Memory B cell (primary cell): ENCODE measurements around the gene HEXIM2.
A peak's percentile ranks its signal among the peaks of the same experiment; 100 is the strongest.
"Not testable (repeated sequence)": the region's sequence is repeated elsewhere in the genome, so short reads cannot be mapped to it uniquely, and the experiment has no call there.

Experiments used
- ATAC-seq: fragments of 150-1000 bp; cut with Tn5 transposase; 2 replicates; pipeline ENCODE4 v1.10.0; 2021; ENCODE audit warnings: low read depth, mild to moderate bottlenecking, moderate library complexity
- DNase-seq, 2 donors: peaks; one replicate each; pipeline ENCODE4 v3.0.0; 2022; ENCODE audit warnings: low spot score in 2 of 2
- H3K27ac Mint-ChIP-seq: one replicate; pipeline ENCODE4 v1.8.0; 2022; ENCODE audit warnings: mild to moderate bottlenecking, moderate library complexity, mixed read lengths
- H3K27me3 Mint-ChIP-seq: one replicate; pipeline ENCODE4 v1.8.0; 2022; ENCODE audit warnings: mixed read lengths
- H3K36me3 Mint-ChIP-seq: one replicate; pipeline ENCODE4 v1.8.0; 2022; ENCODE audit warnings: mild to moderate bottlenecking, mixed read lengths
- H3K4me1 Mint-ChIP-seq: one replicate; pipeline ENCODE4 v1.8.0; 2022; ENCODE audit warnings: mixed read lengths
- H3K4me3 Mint-ChIP-seq: one replicate; pipeline ENCODE4 v1.8.0; 2022; ENCODE audit warnings: mild to moderate bottlenecking, moderate library complexity, mixed read lengths
- H3K9me3 Mint-ChIP-seq: one replicate; pipeline ENCODE4 v1.8.0; 2022; ENCODE audit warnings: mixed read lengths

Gene HEXIM2

DNA sequence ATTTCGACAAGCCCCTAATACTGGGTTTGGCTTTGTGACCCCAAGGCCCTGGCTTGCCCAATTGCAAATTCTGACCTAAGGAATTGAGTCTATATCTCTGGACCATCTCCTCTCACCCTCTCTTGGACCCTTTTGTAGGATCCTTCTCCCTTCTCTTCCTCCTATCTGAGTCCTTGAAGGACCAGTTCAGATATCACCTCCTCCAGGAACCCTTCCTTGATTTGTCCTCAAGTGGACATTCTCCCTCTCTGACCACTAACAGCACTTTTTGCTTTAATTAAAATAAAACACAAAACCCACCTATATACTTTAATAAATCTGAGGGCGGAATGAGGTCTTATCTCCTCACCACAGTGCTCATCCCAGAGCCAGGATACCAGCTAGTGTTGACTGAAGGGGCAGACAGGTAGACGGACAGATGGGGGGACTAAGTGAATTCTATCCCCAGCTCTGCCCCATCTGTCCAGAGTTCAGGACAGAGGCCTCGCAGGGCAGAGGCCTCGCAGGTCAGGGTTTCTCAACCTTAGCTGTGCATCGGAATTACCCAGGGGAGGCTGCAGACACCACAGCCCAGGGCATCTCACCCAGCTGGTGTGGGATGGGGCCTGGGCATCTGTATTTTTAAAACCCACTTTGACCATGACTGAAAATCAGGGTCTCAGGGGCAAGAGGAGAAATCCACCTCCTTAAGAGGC lies 38.5 kb upstream of the HEXIM2 start:
- Mint-ChIP-seq H3K36me3 (no peaks in the 10 kb centered on the region), H3K4me3 (no peak overlapping the region), H3K9me3 (no peaks in the 10 kb centered on the region), H3K27me3 (peaks cover 4% of the 10 kb centered on the region), H3K4me1 (no peaks in the 10 kb centered on the region), H3K27ac (no peak overlapping the region)
- no peak for DNase-seq
- no peak for ATAC-seq

DNA sequence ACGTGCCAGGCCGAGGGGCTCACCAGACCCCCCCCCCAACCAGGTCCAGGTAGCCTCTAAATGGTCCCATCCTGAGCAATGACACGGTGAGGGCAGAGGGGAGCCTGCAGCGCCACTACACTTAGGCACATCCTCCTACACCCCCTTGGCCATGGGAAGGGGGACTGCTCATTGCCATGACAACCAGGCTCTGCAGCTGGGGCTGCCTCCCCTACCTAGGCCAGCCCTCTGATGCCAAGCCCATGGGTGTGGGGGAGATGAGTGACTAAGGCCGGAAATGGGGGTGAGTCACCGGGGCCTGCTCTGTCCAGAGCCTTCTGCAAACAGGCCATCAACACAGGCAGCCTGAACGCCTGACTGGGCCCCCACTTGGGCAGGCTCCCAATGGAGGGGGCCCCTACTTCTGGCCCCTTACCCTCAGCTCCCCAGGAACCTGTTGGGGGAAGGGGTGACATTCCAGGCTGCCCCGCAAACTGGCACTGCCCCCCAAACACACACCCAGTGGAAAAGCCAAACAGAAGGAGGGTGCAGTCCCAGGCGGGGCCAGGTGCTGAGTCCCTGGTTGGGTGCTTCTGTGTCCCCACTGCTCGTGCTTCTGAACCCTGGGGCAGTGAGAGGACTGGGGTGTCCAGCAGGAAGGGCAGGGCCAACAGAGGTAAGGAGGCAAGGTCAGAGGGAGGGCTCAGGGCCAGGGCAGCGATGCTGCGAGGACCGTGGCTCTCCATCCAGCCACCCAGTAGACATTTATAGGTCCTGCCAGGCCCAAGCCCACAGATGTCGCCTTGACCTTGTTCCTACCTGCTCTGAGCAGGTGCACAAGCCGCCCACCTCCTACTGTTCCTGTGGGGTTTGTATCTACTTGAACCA lies 37.5 kb upstream of the HEXIM2 start:
- no peaks in the 10 kb centered on the region for H3K9me3 Mint-ChIP-seq
- no peak overlapping the region for H3K27ac Mint-ChIP-seq
- H3K27me3 Mint-ChIP-seq = peaks cover 4% of the 10 kb centered on the region
- DNase-seq (no peak), ATAC-seq (peak; percentile 17)
- H3K36me3 Mint-ChIP-seq = no peaks in the 10 kb centered on the region
- H3K4me1 Mint-ChIP-seq = no peaks in the 10 kb centered on the region
- H3K4me3 Mint-ChIP-seq = no peak overlapping the region

DNA sequence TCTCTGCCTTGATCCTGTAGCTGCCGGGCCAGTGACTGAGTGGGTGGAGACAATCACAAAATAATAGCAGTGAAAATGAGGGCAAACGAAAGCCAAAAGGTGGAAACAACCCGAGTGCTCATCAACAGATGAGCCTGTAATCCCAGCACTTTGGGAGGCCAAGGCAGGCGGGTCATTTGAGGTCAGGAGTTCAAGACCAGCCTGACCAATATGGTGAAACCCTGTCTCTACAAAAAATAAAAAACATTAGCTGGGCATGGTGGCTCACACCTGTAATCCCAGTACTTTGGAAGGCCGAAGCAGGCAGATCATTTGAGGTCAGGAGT lies 36.9 kb upstream of the HEXIM2 start:
- not testable (repeated sequence) for H3K27ac Mint-ChIP-seq, H3K4me1 Mint-ChIP-seq, H3K9me3 Mint-ChIP-seq, H3K27me3 Mint-ChIP-seq, H3K4me3 Mint-ChIP-seq, H3K36me3 Mint-ChIP-seq, ATAC-seq, DNase-seq

DNA sequence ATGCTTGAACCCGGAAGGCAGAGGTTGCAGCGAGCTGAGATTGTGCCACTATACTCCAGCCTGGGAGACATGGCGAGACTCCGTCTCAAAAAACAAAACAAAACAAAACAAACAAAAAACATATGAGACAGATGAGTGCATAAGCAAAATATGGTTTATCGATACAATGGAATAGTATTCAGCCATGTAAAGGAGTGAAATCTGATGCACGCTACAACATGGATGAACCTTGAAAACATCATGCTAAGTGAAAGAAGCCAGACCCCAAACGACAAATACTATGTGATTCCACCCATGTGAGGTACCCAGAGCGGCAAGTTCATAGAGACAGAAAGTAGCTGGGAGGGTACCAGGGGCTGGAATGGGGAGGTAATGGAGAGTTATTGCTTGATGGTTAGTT lies 36.2 kb upstream of the HEXIM2 start:
- H3K27ac Mint-ChIP-seq = no peak overlapping the region
- no peaks in the 10 kb centered on the region for H3K36me3 Mint-ChIP-seq
- no peak for ATAC-seq
- peaks cover 5% of the 10 kb centered on the region for H3K27me3 Mint-ChIP-seq
- no peaks in the 10 kb centered on the region for H3K4me1 Mint-ChIP-seq
- H3K9me3 Mint-ChIP-seq = no peaks in the 10 kb centered on the region
- no peak overlapping the region for H3K4me3 Mint-ChIP-seq
- DNase-seq = no peak

DNA sequence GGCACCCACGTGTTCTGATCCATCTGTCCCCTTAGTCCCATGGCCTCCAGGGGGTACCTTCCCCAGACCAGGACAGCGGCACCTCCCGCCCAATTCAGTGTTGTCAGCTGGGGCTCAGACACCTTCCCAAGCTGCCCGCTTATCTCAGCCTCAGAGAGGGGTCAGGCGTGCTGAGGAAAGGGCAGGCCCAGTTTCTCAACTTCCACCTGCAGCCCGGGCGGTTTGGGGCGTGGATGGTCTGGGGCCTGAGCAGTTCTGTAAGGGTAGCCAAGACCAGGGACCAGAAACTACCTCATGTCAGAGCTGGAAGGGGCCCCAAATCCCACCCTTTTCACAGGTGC lies 34.5 kb upstream of the HEXIM2 start:
- ATAC-seq = no peak
- Mint-ChIP-seq H3K4me1 (no peaks in the 10 kb centered on the region), H3K9me3 (no peaks in the 10 kb centered on the region), H3K4me3 (no peak overlapping the region), H3K36me3 (no peaks in the 10 kb centered on the region), H3K27ac (no peak overlapping the region), H3K27me3 (peaks cover 2% of the 10 kb centered on the region)
- no peak for DNase-seq

DNA sequence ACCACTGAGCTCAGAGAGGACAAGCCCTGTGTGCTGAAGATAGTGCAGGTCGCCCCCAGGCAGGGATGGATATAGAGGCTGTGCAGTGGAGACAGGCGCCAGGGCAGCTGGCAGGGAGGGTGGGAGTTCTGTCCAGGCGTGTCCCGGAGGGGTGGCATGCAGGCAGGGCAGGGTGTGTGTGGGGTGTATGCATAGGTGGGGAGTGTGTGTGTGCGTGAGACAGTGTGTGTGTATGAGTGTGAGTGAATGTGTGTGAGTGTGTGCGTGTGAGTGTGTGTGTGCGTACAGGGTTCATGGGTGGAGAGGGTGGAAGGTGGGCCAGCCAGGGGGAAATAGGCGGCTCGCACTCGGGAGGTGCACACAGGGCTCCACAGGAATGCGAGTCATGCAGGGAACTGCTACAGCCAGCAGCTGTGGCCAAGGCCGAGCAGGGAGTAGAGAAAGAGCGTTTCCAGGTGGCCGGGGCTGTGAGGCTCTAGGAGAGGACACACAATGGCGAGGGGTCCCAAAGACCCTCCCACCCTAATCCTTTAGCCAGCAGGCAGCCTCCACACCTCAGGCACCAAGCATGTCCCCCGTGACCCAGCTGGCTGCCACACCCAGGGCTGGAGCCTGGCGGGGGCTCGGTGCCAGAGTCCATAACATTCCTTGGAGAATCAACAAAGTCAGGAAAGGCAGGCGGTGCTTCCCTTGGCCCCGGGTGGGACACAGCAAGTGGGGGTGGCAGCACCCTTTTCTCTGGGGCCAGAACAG lies 34.0 kb upstream of the HEXIM2 start:
- Mint-ChIP-seq H3K27me3 (peaks cover 2% of the 10 kb centered on the region), H3K9me3 (no peaks in the 10 kb centered on the region), H3K27ac (no peak overlapping the region), H3K36me3 (no peaks in the 10 kb centered on the region), H3K4me3 (no peak overlapping the region), H3K4me1 (no peaks in the 10 kb centered on the region)
- no peak for DNase-seq
- no peak for ATAC-seq

DNA sequence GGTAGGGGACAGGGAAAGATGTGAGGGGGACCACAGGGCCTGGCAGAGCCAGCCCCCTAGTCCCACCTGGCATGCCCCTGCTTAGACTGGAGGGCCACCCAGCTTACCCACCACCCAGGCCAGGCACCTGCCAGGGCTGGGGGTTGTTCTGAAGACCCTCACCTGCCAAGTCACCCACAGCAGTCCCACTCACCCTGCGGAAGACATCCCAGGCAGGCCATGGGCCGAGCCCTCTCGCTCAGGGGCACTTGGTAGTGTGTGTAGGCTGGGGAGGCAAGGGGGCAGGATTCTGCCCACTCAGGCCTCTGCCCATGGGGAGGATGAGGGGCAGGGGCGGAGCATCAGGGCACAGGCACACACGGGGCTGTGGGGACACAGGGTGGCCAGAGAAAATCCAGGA lies 33.3 kb upstream of the HEXIM2 start:
- ATAC-seq (no peak), DNase-seq (no peak)
- no peaks in the 10 kb centered on the region for H3K9me3 Mint-ChIP-seq
- H3K4me3 Mint-ChIP-seq = no peak overlapping the region
- peaks cover 2% of the 10 kb centered on the region for H3K27me3 Mint-ChIP-seq
- no peaks in the 10 kb centered on the region for H3K4me1 Mint-ChIP-seq
- no peaks in the 10 kb centered on the region for H3K36me3 Mint-ChIP-seq
- no peak overlapping the region for H3K27ac Mint-ChIP-seq

DNA sequence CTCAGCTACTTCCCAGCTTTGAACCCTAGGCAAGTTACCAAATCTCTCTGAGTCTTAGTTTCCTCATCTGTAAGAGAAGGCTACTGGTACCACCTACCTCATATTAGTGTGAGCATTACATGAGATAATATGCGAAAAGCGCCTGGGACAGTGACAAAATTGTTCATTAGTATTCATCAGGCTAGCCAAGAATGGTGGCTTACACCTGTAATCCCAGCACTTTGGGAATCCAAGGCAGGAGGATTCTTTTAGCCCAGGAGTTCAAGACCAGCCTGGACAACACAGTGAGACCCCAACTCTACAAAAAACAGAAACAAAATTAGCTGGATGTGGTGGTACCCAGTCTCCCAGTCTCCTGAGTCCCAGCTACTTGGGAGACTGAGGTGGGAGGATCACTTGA lies 32.7 kb upstream of the HEXIM2 start:
- no peak overlapping the region for H3K27ac Mint-ChIP-seq
- H3K4me3 Mint-ChIP-seq = no peak overlapping the region
- H3K4me1 Mint-ChIP-seq = peaks cover 3% of the 10 kb centered on the region
- H3K9me3 Mint-ChIP-seq = no peaks in the 10 kb centered on the region
- peaks cover 2% of the 10 kb centered on the region for H3K27me3 Mint-ChIP-seq
- ATAC-seq (no peak), DNase-seq (no peak)
- no peaks in the 10 kb centered on the region for H3K36me3 Mint-ChIP-seq

DNA sequence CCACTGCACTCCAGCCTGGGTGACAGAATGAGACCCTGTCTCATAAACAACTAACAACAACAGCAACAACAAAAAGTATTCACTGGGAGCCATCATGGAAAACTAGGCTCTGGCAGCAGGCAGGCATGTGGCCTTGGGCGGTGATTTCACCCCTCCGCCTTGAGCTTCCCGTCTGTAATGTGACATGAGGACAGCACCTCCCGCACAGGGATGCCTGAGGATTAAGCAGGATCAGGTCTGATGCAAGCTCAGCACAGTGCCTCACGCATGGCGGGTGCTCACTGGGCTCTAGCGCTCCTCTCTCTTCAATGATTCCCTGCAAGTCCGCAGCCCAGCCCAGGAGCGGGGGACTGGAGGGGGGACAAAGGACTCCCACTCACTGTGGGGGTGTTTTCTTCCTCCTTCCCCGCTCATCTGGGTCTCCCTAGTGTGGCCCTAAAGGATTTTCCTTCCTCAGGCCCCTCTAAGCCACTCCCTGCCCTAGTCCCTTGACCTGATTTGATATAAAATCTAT lies 32.2 kb upstream of the HEXIM2 start:
- Mint-ChIP-seq H3K9me3 (no peaks in the 10 kb centered on the region), H3K27me3 (peaks cover 2% of the 10 kb centered on the region), H3K27ac (no peak overlapping the region), H3K4me1 (peaks cover 3% of the 10 kb centered on the region), H3K36me3 (no peaks in the 10 kb centered on the region), H3K4me3 (no peak overlapping the region)
- ATAC-seq = no peak
- DNase-seq = no peak

DNA sequence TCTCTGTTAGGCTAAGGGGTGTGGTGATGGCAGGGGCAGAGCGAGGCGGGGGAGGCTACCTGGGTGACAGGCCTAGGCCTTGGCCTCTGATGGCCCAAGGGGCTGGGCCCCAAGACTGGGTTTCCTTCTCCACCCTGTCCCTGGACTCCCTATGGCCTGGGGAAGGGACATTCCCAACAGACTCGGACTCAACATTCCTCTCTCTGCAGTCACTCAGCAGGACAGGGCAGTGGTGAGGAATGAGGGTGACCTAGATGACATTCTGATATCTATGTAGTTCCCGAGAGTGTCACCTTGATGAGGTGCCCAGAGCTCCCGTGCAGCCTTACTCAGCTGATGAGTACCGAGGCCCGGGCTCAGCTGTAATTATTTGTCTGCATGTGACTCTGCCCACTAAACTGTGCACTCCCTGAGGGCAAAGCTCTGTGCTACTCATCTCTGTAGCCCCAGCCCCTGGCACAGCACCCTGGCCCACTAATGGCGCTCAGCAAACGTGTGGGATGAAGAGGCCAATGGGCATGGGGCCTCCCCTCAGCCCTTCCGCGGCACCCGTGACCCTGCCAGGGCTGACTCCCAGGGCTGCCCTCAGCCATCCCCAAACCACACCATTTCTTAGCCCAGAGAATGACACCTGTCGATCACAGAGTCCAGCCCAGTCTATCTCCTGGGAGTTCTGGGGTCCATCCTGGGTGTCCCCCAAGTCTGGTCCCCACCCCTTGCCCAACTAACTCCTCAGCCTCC lies 31.6 kb upstream of the HEXIM2 start:
- Mint-ChIP-seq H3K36me3 (no peaks in the 10 kb centered on the region), H3K27me3 (peaks cover 2% of the 10 kb centered on the region), H3K4me1 (peaks cover 3% of the 10 kb centered on the region), H3K27ac (no peak overlapping the region), H3K4me3 (peak overlapping the region; percentile 8), H3K9me3 (no peaks in the 10 kb centered on the region)
- no peak for ATAC-seq
- no peak for DNase-seq

DNA sequence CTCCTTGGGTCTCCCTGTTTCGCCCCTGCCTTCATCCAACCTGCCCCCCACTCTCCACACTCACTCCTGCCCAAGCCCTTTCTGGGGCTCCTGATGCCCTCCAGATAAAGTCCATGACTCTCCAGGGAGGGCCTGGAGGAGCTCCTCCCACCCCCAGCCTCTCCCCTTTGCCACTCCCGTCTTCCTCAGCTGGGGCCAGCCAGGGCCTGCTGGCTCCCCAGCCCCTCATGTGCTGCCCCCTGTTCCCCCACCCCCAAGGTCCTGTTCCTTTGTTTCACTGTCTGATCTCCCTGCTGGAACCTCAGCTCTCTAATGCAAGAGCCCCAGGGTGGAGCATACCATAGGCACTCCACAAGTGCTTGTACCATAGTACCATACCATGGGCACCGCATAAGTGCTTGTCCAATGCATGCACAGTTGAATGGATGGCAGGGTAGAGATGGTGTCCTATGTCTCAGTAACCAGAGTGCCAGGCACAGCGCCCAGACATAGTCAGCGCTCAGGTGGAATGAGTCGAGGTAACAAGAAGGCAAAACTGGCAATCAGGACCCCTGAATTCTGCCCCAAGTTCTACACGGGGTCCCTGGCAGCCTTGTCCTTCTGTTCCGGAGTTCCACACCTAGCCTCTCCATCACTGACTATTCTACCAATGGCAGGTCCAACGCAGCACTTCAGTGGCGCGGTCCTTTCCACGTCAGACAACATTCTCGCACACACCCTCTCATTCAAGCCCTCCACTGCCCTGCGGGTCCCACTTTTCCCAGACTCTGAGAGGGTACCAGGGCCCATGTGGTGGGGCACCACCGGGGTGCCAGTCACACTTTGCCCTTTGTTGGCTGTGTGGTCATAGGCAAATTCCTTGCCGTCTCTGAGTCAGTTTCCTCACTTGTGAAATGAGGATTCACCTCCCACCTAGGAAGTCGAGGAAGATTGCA lies 30.7 kb upstream of the HEXIM2 start:
- Mint-ChIP-seq H3K27me3 (peaks cover 2% of the 10 kb centered on the region), H3K4me3 (peak overlapping the region; percentile 75), H3K9me3 (no peaks in the 10 kb centered on the region), H3K36me3 (no peaks in the 10 kb centered on the region), H3K4me1 (peaks cover 3% of the 10 kb centered on the region), H3K27ac (no peak overlapping the region)
- ATAC-seq (no peak), DNase-seq (no peak)

DNA sequence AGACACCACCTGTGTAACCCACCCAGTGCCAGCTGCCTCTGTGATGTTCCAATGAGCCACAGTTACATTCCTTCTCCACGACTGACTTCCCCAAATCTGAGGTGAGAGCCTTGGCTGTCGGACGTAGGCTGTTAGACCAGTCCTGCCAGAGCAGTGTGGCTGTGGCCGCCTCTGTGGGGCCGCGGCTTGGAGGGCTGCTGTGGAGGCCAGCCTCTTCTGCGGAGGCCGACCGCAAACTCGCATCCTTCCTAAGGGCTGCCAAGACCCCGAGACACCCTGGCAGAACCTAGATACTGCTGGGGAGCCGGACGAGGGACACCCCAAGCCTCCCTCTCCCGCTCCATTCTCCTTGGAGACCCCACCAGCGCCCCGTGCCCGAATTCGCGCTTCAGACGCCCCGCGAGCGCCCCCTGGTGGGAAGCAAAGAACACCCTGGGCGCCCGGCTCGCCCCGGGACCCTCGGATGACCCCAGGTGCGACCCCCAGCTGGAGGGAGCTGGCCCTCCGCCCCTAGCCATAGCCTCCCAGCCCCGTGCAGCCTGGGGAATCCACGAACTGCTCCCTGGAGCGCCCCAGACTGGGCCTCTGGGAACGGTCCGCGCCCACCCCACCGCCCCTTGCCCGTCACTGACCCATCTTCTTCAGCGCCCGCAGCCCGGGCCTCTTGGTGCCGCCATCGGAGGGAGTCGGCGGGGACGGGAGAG lies 29.9 kb upstream of the HEXIM2 start:
- H3K27ac Mint-ChIP-seq = no peak overlapping the region
- DNase-seq = peak; percentile 50 to 67

DNA sequence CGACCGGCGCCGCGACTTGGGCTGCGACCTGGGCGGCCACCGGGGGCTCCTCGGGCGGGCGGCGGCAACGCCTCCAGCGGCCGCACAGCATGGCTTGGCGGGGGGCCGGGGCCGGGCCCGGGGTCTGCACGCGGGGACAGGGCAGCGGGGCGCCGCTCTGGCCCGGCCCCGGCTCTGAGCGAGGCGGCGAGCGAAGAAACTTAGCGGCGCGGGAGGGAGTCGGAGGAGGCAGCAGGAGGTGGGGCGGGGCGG lies 29.4 kb upstream of the HEXIM2 start, which contains the start of gene PLCD3:
TSS of gene PLCD3 (minus strand) at position 196 of the 252 bp plus-strand sequence. CDS start at position 91, 105 bp downstream.
- Mint-ChIP-seq H3K4me1 (peaks cover 8% of the 10 kb centered on the region), H3K36me3 (no peaks in the 10 kb centered on the region), H3K9me3 (no peaks in the 10 kb centered on the region), H3K4me3 (peak within 1 kb of the TSS; percentile 92), H3K27ac (peak within 1 kb of the TSS; percentile 88), H3K27me3 (peaks cover 2% of the 10 kb centered on the region)
- no peak for DNase-seq
- ATAC-seq = no peak

More for the DNA sequence above, 29.9 kb upstream of the HEXIM2 start:
- Mint-ChIP-seq H3K4me1 (peaks cover 8% of the 10 kb centered on the region), H3K36me3 (no peaks in the 10 kb centered on the region), H3K4me3 (peak overlapping the region; percentile 75), H3K27me3 (peaks cover 2% of the 10 kb centered on the region), H3K9me3 (no peaks in the 10 kb centered on the region)
- ATAC-seq = no peak
